Measurements from ENCODE around the gene PRRX1.

GRCh38 chr1:170660281-170660713 lies 3.6 kb upstream of the PRRX1 start:
- no peak for TF ChIP-seq CTCF (conservative IDR thresholded peaks at IDR 0.05 in 1 of 2, IDR thresholded peaks at IDR 0.05 in 1 of 2; ENCODE audit: extremely low read depth in 1 of 2, insufficient read depth in 1 of 2, low read depth in 1 of 2, low read length in 2 of 2)
- TF ChIP-seq EZH2 (IDR thresholded peaks at IDR 0.05; ENCODE audit: borderline replicate concordance, low read length) = no peak
